CD4-positive, alpha-beta T cell (primary cell): ENCODE measurements around the gene OOSP1. TPM values are rescaled to one million over a fixed set of nuclear protein-coding genes. Genes with fewer than 3 reads are reported as not detected.
"Not testable (repeated sequence)": the region's sequence is repeated elsewhere in the genome, so short reads cannot be mapped to it uniquely, and the experiment has no call there.

ENCODE experiments used
- ATAC-seq: fragments of 200-7000 bp; cut with Tn5 transposase; one replicate; pipeline ENCODE4 v1.10.0; 2022; ENCODE audit warnings: mild to moderate bottlenecking; ENCODE audit not compliant: poor library complexity
- CTCF ChIA-PET: fragments of 350-600 bp; sonication (Branson Sonifier 250); formaldehyde crosslinking; loops from one replicate; lab custom pipeline; 2021; ENCODE audit warnings: antibody characterized with exemption, inconsistent platforms; lab: Charles Lee
- POLR2A ChIA-PET: fragments of 350-600 bp; sonication (Branson Sonifier 250); formaldehyde crosslinking; loops from one replicate; lab custom pipeline; 2021; ENCODE audit warnings: antibody characterized with exemption, inconsistent platforms; lab: Charles Lee
- DNase-seq, 14 experiments: peaks; one replicate each; pipeline ENCODE4 v3.0.0-alpha.2; 2013 to 2020; ENCODE audit warnings: mixed read lengths in 2 of 14
- H3K27ac ChIP-seq, 2 donors: one replicate each; pipeline versions ENCODE4 v1.5.1 to v1.7.0; 2013; ENCODE audit warnings: low read length in 2 of 2, low read depth in 1 of 2, mild to moderate bottlenecking in 1 of 2
- H3K27me3 ChIP-seq, 2 experiments: 1 replicate in 1 of 2; 2 replicates in 1 of 2; pipeline versions ENCODE4 v1.6.1 to v1.7.0; 2013; ENCODE audit warnings: low read length in 2 of 2, control low read depth in 1 of 2, mild to moderate bottlenecking in 1 of 2, moderate library complexity in 1 of 2; ENCODE audit not compliant: insufficient read depth in 2 of 2, control insufficient read depth in 1 of 2
- H3K36me3 ChIP-seq: one replicate; pipeline ENCODE4 v1.6.1; 2013; ENCODE audit warnings: low read length, control low read depth; ENCODE audit not compliant: insufficient read depth
- H3K4me1 ChIP-seq: one replicate; pipeline ENCODE4 v1.6.1; 2013; ENCODE audit warnings: low read length, control low read depth; ENCODE audit not compliant: insufficient read depth
- H3K4me3 ChIP-seq: one replicate; pipeline ENCODE4 v1.5.1; 2013; ENCODE audit warnings: mild to moderate bottlenecking, low read length, moderate library complexity
- H3K9me3 ChIP-seq, 2 experiments: 1 replicate in 1 of 2; 2 replicates in 1 of 2; pipeline versions ENCODE4 v1.6.1 to v1.7.0; 2013; ENCODE audit warnings: low read length in 2 of 2, mild to moderate bottlenecking in 2 of 2, control low read depth in 1 of 2, moderate library complexity in 1 of 2; ENCODE audit not compliant: control insufficient read depth in 1 of 2, insufficient read depth in 1 of 2
- H3K27ac Mint-ChIP-seq: one replicate; pipeline ENCODE4 v1.8.0; 2020; ENCODE audit warnings: mixed read lengths
- H3K27me3 Mint-ChIP-seq: one replicate; pipeline ENCODE4 v1.8.0; 2021; ENCODE audit warnings: mixed read lengths
- H3K36me3 Mint-ChIP-seq: one replicate; pipeline ENCODE4 v1.8.0; 2021; ENCODE audit warnings: low read depth, mixed read lengths
- H3K4me1 Mint-ChIP-seq: one replicate; pipeline ENCODE4 v1.8.0; 2021; ENCODE audit warnings: low read depth, mixed read lengths
- H3K4me3 Mint-ChIP-seq: one replicate; pipeline ENCODE4 v1.8.0; 2020; ENCODE audit warnings: mild to moderate bottlenecking, mixed read lengths
- H3K9me3 Mint-ChIP-seq: one replicate; pipeline ENCODE4 v1.8.0; 2020; ENCODE audit warnings: mixed read lengths
- CTCF ChIP-seq: fragments of 200-600 bp; IDR thresholded peaks from one replicate; pipeline ENCODE4 v1.8.0; 2022; ENCODE audit warnings: antibody characterized with exemption, mild to moderate bottlenecking
- intact Hi-C, 2 experiments: fragments of 100-400 bp; cut with DNase I in 1 of 2; cut with micrococcal nuclease in 1 of 2; formaldehyde crosslinking; loops; one replicate each; pipeline versions ENCODE4 v1.15.1 to v1.9.0; 2023 to 2025; cut with DNase I, micrococcal nuclease
- total RNA-seq, 174 experiments: library from RNA in 2 of 174; stranded (reverse) in 2 of 174; gene quantifications; one replicate each; pipeline ENCODE4 v1.2.3 and lab custom pipeline; 2021 to 2026

OOSP1 gene
- total RNA-seq, 2 experiments from 2014 or later, result not detected

GRCh38 chr11:59973097-59973496 is 34.9 kb downstream of the OOSP1 start:
- Histone ChIP-seq H3K27ac (no peak overlapping the region), H3K4me1 (no peaks in the 10 kb centered on the region), H3K4me3 (no peak overlapping the region), H3K27me3 (no peaks in the 10 kb centered on the region), H3K36me3 (no peaks in the 10 kb centered on the region), H3K9me3 (no peaks in the 10 kb centered on the region)
- Mint-ChIP-seq H3K9me3 (no peaks in the 10 kb centered on the region), H3K36me3 (no peaks in the 10 kb centered on the region), H3K27ac (no peak overlapping the region), H3K27me3 (peaks cover 6% of the 10 kb centered on the region), H3K4me3 (no peak overlapping the region), H3K4me1 (no peaks in the 10 kb centered on the region)
- no peak for ATAC-seq
- CTCF ChIA-PET, result interaction anchor here (0.9 kb wide), 1 partner anchor 22 kb away, joined by 3 read pairs; no protein-coding TSS in a partner anchor
- no peak for DNase-seq
- intact Hi-C loops, result no loop called here
- TF ChIP-seq CTCF, result no peak
- POLR2A ChIA-PET, result no interaction called here

DNA sequence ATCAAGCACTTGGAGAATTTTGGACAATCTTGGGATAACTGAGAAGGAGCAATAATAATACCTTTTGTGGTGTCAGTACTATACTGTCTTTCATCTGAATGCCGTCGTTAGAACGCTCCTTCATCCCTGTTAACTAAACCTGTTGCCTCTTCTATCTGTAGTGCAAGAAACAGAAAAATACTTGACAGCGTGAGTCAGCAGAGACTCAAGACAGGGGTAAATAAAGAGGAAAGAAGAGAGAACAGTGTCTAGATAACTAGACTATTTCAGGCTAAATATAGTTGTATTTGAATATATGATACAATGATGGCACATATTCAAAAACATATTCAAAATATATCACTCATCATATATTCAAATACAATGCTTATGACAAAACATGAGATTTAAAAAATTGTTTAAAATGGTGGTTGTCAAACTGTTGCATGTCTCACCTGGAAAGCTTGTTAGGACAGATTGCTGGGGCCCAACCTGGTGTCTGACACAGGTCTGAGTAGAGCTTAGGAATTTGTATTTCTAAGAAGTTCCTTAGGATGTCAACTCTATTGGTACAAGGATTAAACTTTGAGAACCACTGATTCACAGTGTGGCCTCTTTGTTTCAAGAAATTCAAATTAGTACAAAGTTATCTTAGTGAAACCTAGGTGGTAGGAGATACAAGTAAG is 43.0 kb downstream of the OOSP1 start:
- POLR2A ChIA-PET, result no interaction called here
- CTCF ChIA-PET, result no interaction called here
- Mint-ChIP-seq H3K9me3 (no peaks in the 10 kb centered on the region), H3K4me1 (no peaks in the 10 kb centered on the region), H3K27ac (no peak overlapping the region), H3K27me3 (peaks cover 1% of the 10 kb centered on the region), H3K4me3 (no peak overlapping the region), H3K36me3 (no peaks in the 10 kb centered on the region)
- Histone ChIP-seq H3K4me3 (no peak overlapping the region), H3K9me3 (no peaks in the 10 kb centered on the region), H3K36me3 (no peaks in the 10 kb centered on the region), H3K27ac (no peak overlapping the region), H3K4me1 (no peaks in the 10 kb centered on the region), H3K27me3 (peaks cover 0 to 3% of the 10 kb centered on the region in 2 experiments)
- no peak for ATAC-seq
- intact Hi-C loops, result loop anchor here in 1 of 2 experiments (10.0 kb wide), 1 partner anchor 56 kb away; no protein-coding TSS in a partner anchor
- TF ChIP-seq CTCF, result no peak
- DNase-seq, result no peak

DNA sequence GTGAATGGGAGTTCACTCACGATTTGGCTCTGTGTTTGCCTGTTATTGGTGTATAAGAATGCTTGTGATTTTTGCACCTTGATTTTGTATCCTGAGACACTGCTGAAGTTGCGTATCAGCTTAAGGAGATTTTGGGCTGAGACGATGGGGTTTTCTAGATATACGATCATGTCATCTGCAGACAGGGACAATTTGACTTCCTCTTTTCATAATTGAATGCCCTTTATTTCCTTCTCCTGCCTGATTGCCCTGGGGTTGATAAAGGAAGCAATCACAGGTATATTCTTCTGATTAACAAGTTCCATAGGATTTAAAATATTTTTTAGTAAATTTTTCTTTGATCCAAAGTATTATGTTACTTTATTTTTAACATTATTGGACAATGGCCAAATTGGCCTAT is 43.8 kb downstream of the OOSP1 start:
- not testable (repeated sequence) for DNase-seq, ATAC-seq, H3K27me3 Mint-ChIP-seq

More for the DNA sequence above, 43.8 kb downstream of the OOSP1 start:
- H3K36me3 Mint-ChIP-seq, H3K9me3 Mint-ChIP-seq, H3K4me1 Mint-ChIP-seq, H3K4me3 Mint-ChIP-seq, H3K27me3 ChIP-seq, H3K27ac Mint-ChIP-seq, POLR2A ChIA-PET, CTCF ChIA-PET, H3K9me3 ChIP-seq, H3K4me1 ChIP-seq, H3K4me3 ChIP-seq, H3K36me3 ChIP-seq, H3K27ac ChIP-seq: not testable (repeated sequence)
- intact Hi-C loops, result loop anchor here in 1 of 2 experiments (10.0 kb wide), 1 partner anchor 57 kb away; no protein-coding TSS in a partner anchor
